Colonic mucosa (tissue), 4 donors: Measurements from ENCODE around the gene SVEP1. TPM values are rescaled to one million over a fixed set of nuclear protein-coding genes. Genes with fewer than 3 reads are reported as not detected.

Experiments
- DNase-seq: peaks from one replicate; pipeline ENCODE4 v3.0.0-alpha.2; 2020
- H3K27ac ChIP-seq: fragments of 200-600 bp; one replicate; pipeline ENCODE4 v1.8.0; 2021
- H3K27me3 ChIP-seq: fragments of 200-600 bp; one replicate; pipeline ENCODE4 v1.8.0; 2021
- H3K36me3 ChIP-seq: fragments of 200-600 bp; one replicate; pipeline ENCODE4 v1.8.0; 2021
- H3K4me1 ChIP-seq: fragments of 200-600 bp; one replicate; pipeline ENCODE4 v1.8.0; 2021; ENCODE audit warnings: mild to moderate bottlenecking
- H3K4me3 ChIP-seq: fragments of 200-600 bp; one replicate; pipeline ENCODE4 v1.8.0; 2021
- H3K9ac ChIP-seq, 2 donors: one replicate each; pipeline ENCODE4 v1.7.0; 2013; ENCODE audit warnings: control low read depth in 2 of 2, low read depth in 2 of 2, low read length in 2 of 2
- H3K9me3 ChIP-seq: fragments of 200-600 bp; one replicate; pipeline ENCODE4 v1.8.0; 2021
- intact Hi-C: fragments of 100-400 bp; cut with DNase I; formaldehyde crosslinking; loops from one replicate; pipeline ENCODE4 v1.14.1; 2022
- total RNA-seq, 2 donors: library from RNA; stranded (reverse); fragmentation: NEBNext Ultra II Directional in 1 of 2; extraction: Animal tissue kit (Norgen Biotek cat#: 25700) in 1 of 2; gene quantifications; one replicate each; pipeline ENCODE4 v1.2.1, GENCODE V29; 2021
- TF ChIP-seq, protein P1 (sequence below): fragments of 200-600 bp; IDR thresholded peaks from one replicate; pipeline ENCODE4 v1.8.0; 2022; ENCODE audit warnings: antibody characterized with exemption, mild to moderate bottlenecking
- donor health status: healthy.
- donor health status: DM: no; HTN: no; CAD: no.
- donor health status: DM: no; HTN: no; CAD: no.

SVEP1 gene
- total RNA-seq, 2 donors from 2014 or later = 2.1 to 9.7 TPM

- H3K27me3 ChIP-seq = no peaks in the 10 kb centered on the region
- H3K9me3 ChIP-seq = no peaks in the 10 kb centered on the region
- DNase-seq = no peak
- intact Hi-C loops = no loop called here
- H3K27ac ChIP-seq = no peak overlapping the region
- TF ChIP-seq, protein P1, sequence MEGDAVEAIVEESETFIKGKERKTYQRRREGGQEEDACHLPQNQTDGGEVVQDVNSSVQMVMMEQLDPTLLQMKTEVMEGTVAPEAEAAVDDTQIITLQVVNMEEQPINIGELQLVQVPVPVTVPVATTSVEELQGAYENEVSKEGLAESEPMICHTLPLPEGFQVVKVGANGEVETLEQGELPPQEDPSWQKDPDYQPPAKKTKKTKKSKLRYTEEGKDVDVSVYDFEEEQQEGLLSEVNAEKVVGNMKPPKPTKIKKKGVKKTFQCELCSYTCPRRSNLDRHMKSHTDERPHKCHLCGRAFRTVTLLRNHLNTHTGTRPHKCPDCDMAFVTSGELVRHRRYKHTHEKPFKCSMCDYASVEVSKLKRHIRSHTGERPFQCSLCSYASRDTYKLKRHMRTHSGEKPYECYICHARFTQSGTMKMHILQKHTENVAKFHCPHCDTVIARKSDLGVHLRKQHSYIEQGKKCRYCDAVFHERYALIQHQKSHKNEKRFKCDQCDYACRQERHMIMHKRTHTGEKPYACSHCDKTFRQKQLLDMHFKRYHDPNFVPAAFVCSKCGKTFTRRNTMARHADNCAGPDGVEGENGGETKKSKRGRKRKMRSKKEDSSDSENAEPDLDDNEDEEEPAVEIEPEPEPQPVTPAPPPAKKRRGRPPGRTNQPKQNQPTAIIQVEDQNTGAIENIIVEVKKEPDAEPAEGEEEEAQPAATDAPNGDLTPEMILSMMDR = no peak
- H3K36me3 ChIP-seq = no peaks in the 10 kb centered on the region
- H3K4me1 ChIP-seq = no peaks in the 10 kb centered on the region
- no peak overlapping the region for H3K9ac ChIP-seq
- no peak overlapping the region for H3K4me3 ChIP-seq
Observed at GRCh38 chr9:110509792-110510191, 69.7 kb downstream of the SVEP1 start.

DNA sequence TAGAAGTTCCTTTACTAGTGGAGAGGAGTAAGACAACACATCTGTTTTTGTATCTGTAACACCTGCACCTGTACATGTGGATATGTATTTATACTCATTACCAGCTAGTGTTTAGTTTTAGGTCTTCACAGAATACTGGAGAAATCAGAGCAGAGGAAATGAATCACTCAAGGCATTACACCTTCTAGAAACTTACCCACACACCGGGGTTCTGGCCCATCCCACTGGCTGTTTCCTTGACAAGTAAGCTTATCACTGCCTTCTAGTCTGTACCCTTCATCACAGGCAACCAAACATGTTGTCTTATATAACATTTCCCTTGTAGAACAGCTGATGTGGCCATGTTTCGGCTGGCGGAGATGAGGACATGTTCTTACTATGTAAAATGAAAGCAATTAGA, 76.7 kb downstream of the SVEP1 start:
- Histone ChIP-seq H3K9ac (no peak overlapping the region), H3K9me3 (no peaks in the 10 kb centered on the region), H3K4me3 (no peak overlapping the region), H3K36me3 (no peaks in the 10 kb centered on the region), H3K27ac (no peak overlapping the region), H3K27me3 (no peaks in the 10 kb centered on the region), H3K4me1 (no peaks in the 10 kb centered on the region)
- intact Hi-C loops = no loop called here
- TF ChIP-seq, protein P1 = no peak
- no peak for DNase-seq

- H3K27ac ChIP-seq = no peak overlapping the region
- no peaks in the 10 kb centered on the region for H3K9me3 ChIP-seq
- no peaks in the 10 kb centered on the region for H3K27me3 ChIP-seq
- no peaks in the 10 kb centered on the region for H3K36me3 ChIP-seq
- no peak overlapping the region for H3K4me3 ChIP-seq
- no peak for DNase-seq
- H3K4me1 ChIP-seq = no peaks in the 10 kb centered on the region
- H3K9ac ChIP-seq = no peak overlapping the region
- TF ChIP-seq, protein P1 = no peak
- intact Hi-C loops = no loop called here
Observed at GRCh38 chr9:110499608-110500007, 79.9 kb downstream of the SVEP1 start.

DNA sequence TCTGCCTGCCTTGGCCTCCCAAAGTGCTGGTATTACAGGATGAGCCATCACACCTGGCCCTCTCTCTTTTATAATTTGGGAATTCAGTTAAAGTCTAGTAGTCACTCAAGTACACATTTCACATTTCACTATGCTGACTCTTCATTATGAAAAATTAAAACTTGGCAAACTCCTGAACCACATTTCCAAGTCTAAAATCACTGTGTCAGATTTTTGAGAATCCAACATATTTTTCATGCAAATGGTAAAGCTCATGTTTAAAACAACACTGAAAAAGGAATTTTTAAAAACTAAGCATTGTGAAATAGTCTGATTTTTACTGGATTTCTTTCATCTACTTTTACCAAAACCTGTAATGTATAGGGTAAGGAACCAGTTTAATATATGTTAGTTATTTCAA, 92.3 kb downstream of the SVEP1 start:
- Histone ChIP-seq H3K9me3 (no peaks in the 10 kb centered on the region), H3K27ac (no peak overlapping the region), H3K4me3 (no peak overlapping the region), H3K9ac (no peak overlapping the region), H3K36me3 (no peaks in the 10 kb centered on the region), H3K27me3 (no peaks in the 10 kb centered on the region), H3K4me1 (no peaks in the 10 kb centered on the region)
- no peak for DNase-seq
- TF ChIP-seq, protein P1 = no peak
- intact Hi-C loops = no loop called here

DNA sequence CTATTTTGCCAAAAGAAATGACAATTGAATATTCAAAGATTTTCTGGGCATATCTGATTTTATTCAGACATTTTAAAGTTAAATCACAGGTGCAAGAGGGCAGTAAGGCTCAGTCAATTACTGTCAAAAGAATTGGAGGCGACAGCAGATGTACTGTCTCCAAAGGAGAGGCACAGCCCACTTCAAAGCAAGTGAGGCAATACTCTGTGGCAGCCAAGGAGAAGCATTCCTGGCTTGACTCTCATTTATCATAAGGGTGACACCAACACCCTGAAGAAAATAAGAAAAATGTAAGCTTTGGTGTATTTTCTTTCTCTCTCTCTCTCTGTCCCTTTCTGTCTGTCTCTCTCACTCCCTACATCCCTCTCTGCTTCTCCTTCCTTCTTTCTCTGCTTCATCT, 93.3 kb downstream of the SVEP1 start:
- no peak for DNase-seq
- no peaks in the 10 kb centered on the region for H3K4me1 ChIP-seq
- H3K27ac ChIP-seq = no peak overlapping the region
- TF ChIP-seq, protein P1 = no peak
- H3K9ac ChIP-seq = no peak overlapping the region
- no peak overlapping the region for H3K4me3 ChIP-seq
- H3K36me3 ChIP-seq = no peaks in the 10 kb centered on the region
- intact Hi-C loops = no loop called here
- no peaks in the 10 kb centered on the region for H3K27me3 ChIP-seq
- no peaks in the 10 kb centered on the region for H3K9me3 ChIP-seq

DNA sequence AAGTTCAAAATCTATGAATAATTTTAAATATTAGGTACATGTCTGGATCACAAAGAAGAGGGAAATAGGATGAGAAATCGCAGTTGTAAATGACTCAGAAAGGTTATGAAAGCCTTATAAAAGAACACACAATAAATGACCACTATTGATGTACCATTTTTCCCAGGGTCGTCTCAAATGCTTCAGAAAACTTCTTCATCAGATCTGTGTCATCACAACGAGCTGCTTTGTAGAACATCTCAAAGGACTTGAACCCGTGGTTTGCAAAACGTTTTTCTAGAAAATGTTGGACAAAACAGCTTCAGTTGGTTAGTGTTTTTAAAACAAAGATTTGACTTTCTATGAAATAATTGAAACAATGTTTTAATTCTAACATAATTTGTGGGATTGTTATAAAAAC, 100.1 kb downstream of the SVEP1 start:
- Histone ChIP-seq H3K9ac (no peak overlapping the region), H3K36me3 (no peaks in the 10 kb centered on the region), H3K9me3 (no peaks in the 10 kb centered on the region), H3K27ac (no peak overlapping the region), H3K4me1 (no peaks in the 10 kb centered on the region), H3K27me3 (no peaks in the 10 kb centered on the region), H3K4me3 (no peak overlapping the region)
- TF ChIP-seq, protein P1 = no peak
- DNase-seq = no peak
- intact Hi-C loops = no loop called here
